Neural cell (in vitro differentiated cells): ENCODE measurements around the gene KANK4.

Experiments
- CTCF ChIP-seq: fragments of 450-650 bp; IDR thresholded peaks from 2 replicates; pipeline ENCODE4 v1.5.1; 2014; ENCODE audit warnings: antibody characterized with exemption, mild to moderate bottlenecking, moderate library complexity; ENCODE audit not compliant: poor library complexity, severe bottlenecking
- EP300 ChIP-seq: fragments of 450-650 bp; conservative IDR thresholded peaks from 2 replicates; pipeline ENCODE4 v1.6.1; 2014; ENCODE audit warnings: antibody characterized with exemption, mild to moderate bottlenecking, moderate library complexity; ENCODE audit not compliant: poor library complexity, severe bottlenecking
- EZH2 ChIP-seq: fragments of 200-600, 300-800 bp; shearing (Covaris generic), sonication (generic); IDR thresholded peaks from 2 replicates; pipeline ENCODE4 v1.6.1; 2014; ENCODE audit warnings: antibody characterized with exemption, low read length, borderline replicate concordance, mild to moderate bottlenecking; ENCODE audit not compliant: insufficient read depth, poor library complexity, severe bottlenecking
- REST ChIP-seq: IDR thresholded peaks from 2 replicates; pipeline ENCODE4 v1.6.1; 2012; ENCODE audit warnings: borderline replicate concordance
- TAF1 ChIP-seq: IDR thresholded peaks from 2 replicates; pipeline ENCODE4 v1.6.1; 2012; ENCODE audit warnings: low read depth

- TF ChIP-seq EP300 (no peak), CTCF (no peak), REST (no peak), TAF1 (no peak), EZH2 (no peak)
These were observed 111.1 kb downstream of the KANK4 start for GRCh38 chr1:62208087-62208486.
